Measurements from ENCODE around the gene TARP.

DNA sequence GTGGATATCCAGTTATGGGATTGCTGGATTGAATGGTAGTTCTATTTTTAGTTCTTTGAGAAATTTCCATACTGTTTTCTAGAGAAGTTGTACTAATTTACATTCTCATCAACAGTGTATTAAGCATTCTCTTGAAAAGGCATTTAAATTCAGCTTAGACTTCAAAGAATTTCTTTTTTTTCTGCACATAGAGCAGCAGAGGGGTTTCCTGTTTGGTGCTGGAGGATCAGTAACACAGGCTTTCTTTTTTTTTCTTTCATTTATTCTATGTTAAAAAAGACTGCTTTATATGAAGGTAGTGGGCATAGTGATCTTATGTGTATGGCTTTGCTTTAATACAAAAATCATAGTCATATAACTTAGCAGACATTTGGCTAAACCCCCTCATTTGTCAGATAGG lies 47.6 kb upstream of the TARP start:
- TF ChIP-seq TARDBP (IDR thresholded peaks at IDR 0.05), result no peak
- no peak for TF ChIP-seq HDGF (IDR thresholded peaks at IDR 0.05; ENCODE audit: borderline replicate concordance)
- TF ChIP-seq ZNF384 (IDR thresholded peaks at IDR 0.05), result no peak
- no peak for TF ChIP-seq FOXA1 (IDR thresholded peaks at IDR 0.05)
- no peak for TF ChIP-seq BHLHE40 (IDR thresholded peaks at IDR 0.05; ENCODE audit: borderline replicate concordance)
- no peak for TF ChIP-seq FOXM1 (IDR thresholded peaks at IDR 0.05; ENCODE audit: borderline replicate concordance)
- no peak for TF ChIP-seq ELF4 (IDR thresholded peaks at IDR 0.05)
- no peak for TF ChIP-seq L3MBTL2 (conservative IDR thresholded peaks at IDR 0.05)
- TF ChIP-seq, protein P1, sequence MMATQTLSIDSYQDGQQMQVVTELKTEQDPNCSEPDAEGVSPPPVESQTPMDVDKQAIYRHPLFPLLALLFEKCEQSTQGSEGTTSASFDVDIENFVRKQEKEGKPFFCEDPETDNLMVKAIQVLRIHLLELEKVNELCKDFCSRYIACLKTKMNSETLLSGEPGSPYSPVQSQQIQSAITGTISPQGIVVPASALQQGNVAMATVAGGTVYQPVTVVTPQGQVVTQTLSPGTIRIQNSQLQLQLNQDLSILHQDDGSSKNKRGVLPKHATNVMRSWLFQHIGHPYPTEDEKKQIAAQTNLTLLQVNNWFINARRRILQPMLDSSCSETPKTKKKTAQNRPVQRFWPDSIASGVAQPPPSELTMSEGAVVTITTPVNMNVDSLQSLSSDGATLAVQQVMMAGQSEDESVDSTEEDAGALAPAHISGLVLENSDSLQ (IDR thresholded peaks at IDR 0.05), result no peak
- TF ChIP-seq NFRKB (IDR thresholded peaks at IDR 0.05), result no peak
- no peak for TF ChIP-seq ARNT (IDR thresholded peaks at IDR 0.05)
- TF ChIP-seq SP1 (IDR thresholded peaks at IDR 0.05), result no peak
- no peak for TF ChIP-seq FOXK2 (IDR thresholded peaks at IDR 0.05)
- no peak for TF ChIP-seq CTBP1 (IDR thresholded peaks at IDR 0.05; ENCODE audit: borderline replicate concordance)

All from HEK293T (cell line).